ENCODE data around the gene FSD1L. TPM values are rescaled to one million over a fixed set of nuclear protein-coding genes. Genes with fewer than 3 reads are reported as not detected.

FSD1L gene
- total and polyA plus RNA-seq, 2 experiments from 2014 or later = 5.2 to 7.1 TPM

- Mint-ChIP-seq H3K9me3 (no peaks in the 10 kb centered on the region), H3K4me3 (no peak overlapping the region), H3K4me1 (peaks cover 9% of the 10 kb centered on the region; the same call in 2 of the 3 replicates), H3K27me3 (ENCODE audit: insufficient read depth, low read depth, poor library complexity) (no peaks in the 10 kb centered on the region), H3K36me3 (ENCODE audit: low read depth) (no peaks in the 10 kb centered on the region), H3K27ac (no peak overlapping the region)
- Histone ChIP-seq H3K4me3 (no peak overlapping the region), H3K4me2 (no peak overlapping the region), H4K20me1 (replicated peaks; ENCODE audit: insufficient read depth) (no peaks in the 10 kb centered on the region), H3F3A (replicated peaks; ENCODE audit: low read depth) (no peaks in the 10 kb centered on the region), H2AFZ (no peak overlapping the region), H3K36me3 (ENCODE audit: insufficient read depth) (no peaks in the 10 kb centered on the region), H3K9me2 (ENCODE audit: insufficient read depth) (no peaks in the 10 kb centered on the region), H3K79me2 (replicated peaks; ENCODE audit: insufficient read depth) (no peaks in the 10 kb centered on the region), H3K27ac (ENCODE audit: low read depth) (no peak overlapping the region), H3K4me1 (ENCODE audit: insufficient read depth) (no peaks in the 10 kb centered on the region), H3K27me3 (ENCODE audit: insufficient read depth) (no peaks in the 10 kb centered on the region)
- DNase-seq (ENCODE audit: low spot score) = no peak
- TF ChIP-seq CREB1 (CRISPR knock-in tag; IDR thresholded peaks at IDR 0.05; ENCODE audit: low read depth) (no peak), NANOG (IDR thresholded peaks at IDR 0.05; ENCODE audit: borderline replicate concordance) (no peak), EZH2 (IDR thresholded peaks at IDR 0.05; ENCODE audit: low read depth, unreplicated experiment) (no peak), REST (IDR thresholded peaks at IDR 0.05; ENCODE audit: unreplicated experiment) (no peak), ZNF331 (CRISPR knock-in tag; IDR thresholded peaks at IDR 0.05; ENCODE audit: low read depth) (no peak), ETS1 (IDR thresholded peaks at IDR 0.05) (no peak), EZH2phosphoT487 (IDR thresholded peaks at IDR 0.05; ENCODE audit: unreplicated experiment) (no peak), POLR2AphosphoS5 (IDR thresholded peaks at IDR 0.05; ENCODE audit: low read depth) (no peak), ZNF114 (CRISPR knock-in tag; IDR thresholded peaks at IDR 0.05) (no peak), STAT1 (IDR thresholded peaks at IDR 0.05; ENCODE audit: unreplicated experiment) (no peak)
- ATAC-seq = no peak
Measured at GRCh38 chr9:105436783-105437182, 11.1 kb upstream of the FSD1L start.

GRCh38 chr9:105437704-105438103 is 10.1 kb upstream of the FSD1L start:
- Mint-ChIP-seq H3K4me1 (peaks cover 9% of the 10 kb centered on the region; the same call in 2 of the 3 replicates), H3K27ac (no peak overlapping the region), H3K36me3 (ENCODE audit: low read depth) (no peaks in the 10 kb centered on the region), H3K9me3 (no peaks in the 10 kb centered on the region), H3K27me3 (ENCODE audit: insufficient read depth, low read depth, poor library complexity) (no peaks in the 10 kb centered on the region), H3K4me3 (no peak overlapping the region)
- Histone ChIP-seq H3F3A (replicated peaks; ENCODE audit: low read depth) (no peaks in the 10 kb centered on the region), H3K9me2 (ENCODE audit: insufficient read depth) (no peaks in the 10 kb centered on the region), H3K79me2 (replicated peaks; ENCODE audit: insufficient read depth) (no peaks in the 10 kb centered on the region), H3K27me3 (ENCODE audit: insufficient read depth) (no peaks in the 10 kb centered on the region), H3K4me2 (no peak overlapping the region), H3K27ac (ENCODE audit: low read depth) (no peak overlapping the region), H3K4me3 (no peak overlapping the region), H3K36me3 (ENCODE audit: insufficient read depth) (no peaks in the 10 kb centered on the region), H4K20me1 (replicated peaks; ENCODE audit: insufficient read depth) (no peaks in the 10 kb centered on the region), H3K4me1 (ENCODE audit: insufficient read depth) (no peaks in the 10 kb centered on the region), H2AFZ (no peak overlapping the region)
- DNase-seq (ENCODE audit: low spot score) (no peak), ATAC-seq (no peak)
- TF ChIP-seq JUNB (IDR thresholded peaks at IDR 0.05; ENCODE audit: unreplicated experiment) (no peak), ETS1 (IDR thresholded peaks at IDR 0.05) (no peak)
